HL-60 (cell line): ENCODE measurements around the gene TBCK.

ENCODE experiments used
- DNase-seq, 2 experiments: peaks; one replicate each; pipeline ENCODE4 v3.0.0-alpha.2; 2010 to 2020; ENCODE audit warnings: low read depth in 1 of 2, low spot score in 1 of 2
- H3K27ac ChIP-seq: fragments of 250-450 bp; sonication (Bioruptor Pico); replicated peaks from 2 replicates; pipeline ENCODE4 v1.5.1; 2020; ENCODE audit warnings: mild to moderate bottlenecking, moderate library complexity
- H3K27me3 ChIP-seq: fragments of 250-450 bp; sonication (Bioruptor Pico); 2 replicates; pipeline ENCODE4 v1.5.1; 2021; ENCODE audit warnings: mild to moderate bottlenecking, moderate library complexity; ENCODE audit not compliant: insufficient read depth, poor library complexity, severe bottlenecking
- H3K4me3 ChIP-seq: replicated peaks from 2 replicates; pipeline ENCODE4 v1.5.1; 2011; ENCODE audit warnings: mild to moderate bottlenecking, control low read depth, low read length; ENCODE audit not compliant: insufficient read depth
- CTCF ChIP-seq: IDR thresholded peaks from one replicate; pipeline ENCODE4 v1.5.1; 2011; ENCODE audit warnings: low read length, control low read depth, inconsistent platforms; ENCODE audit not compliant: insufficient read depth
- GABPA ChIP-seq: IDR thresholded peaks from 2 replicates; pipeline ENCODE4 v1.6.1; 2012; ENCODE audit warnings: low read depth
- POLR2AphosphoS5 ChIP-seq: IDR thresholded peaks from 2 replicates; pipeline ENCODE4 v1.6.1; 2012; ENCODE audit warnings: low read depth
- REST ChIP-seq: IDR thresholded peaks from 2 replicates; pipeline ENCODE4 v1.6.1; 2012; ENCODE audit warnings: low read depth; ENCODE audit not compliant: insufficient replicate concordance
- SPI1 ChIP-seq: IDR thresholded peaks from 2 replicates; pipeline ENCODE4 v1.6.1; 2012; ENCODE audit warnings: low read depth, mild to moderate bottlenecking, borderline replicate concordance

The TBCK gene

GRCh38 chr4:106109929-106110328, 206.1 kb downstream of the TBCK start:
- TF ChIP-seq REST = no peak
- no peak for TF ChIP-seq POLR2AphosphoS5
- no peak for TF ChIP-seq CTCF
- TF ChIP-seq GABPA = no peak
- no peak for TF ChIP-seq SPI1
- H3K27me3 ChIP-seq = no peaks in the 10 kb centered on the region
- H3K4me3 ChIP-seq = no peak overlapping the region
- no peak for DNase-seq
- H3K27ac ChIP-seq = no peak overlapping the region

GRCh38 chr4:106105697-106106096, 210.3 kb downstream of the TBCK start:
- Histone ChIP-seq H3K4me3 (no peak overlapping the region), H3K27ac (no peak overlapping the region), H3K27me3 (no peaks in the 10 kb centered on the region)
- no peak for TF ChIP-seq POLR2AphosphoS5
- no peak for TF ChIP-seq CTCF
- no peak for TF ChIP-seq REST
- no peak for TF ChIP-seq SPI1
- TF ChIP-seq GABPA = no peak
- DNase-seq = no peak

- Histone ChIP-seq H3K27me3 (no peaks in the 10 kb centered on the region), H3K4me3 (no peak overlapping the region), H3K27ac (no peak overlapping the region)
- DNase-seq = no peak
- TF ChIP-seq GABPA (no peak), CTCF (no peak), REST (no peak), SPI1 (no peak), POLR2AphosphoS5 (no peak)
These were observed 211.7 kb downstream of the TBCK start for GRCh38 chr4:106104276-106104675.
